GM23338 (cell line): Measurements from ENCODE around the gene MEST.

Experiments used
- CREB1 ChIP-seq: fragments of 250-450 bp; sonication (Bioruptor Pico); IDR thresholded peaks from 2 replicates; pipeline ENCODE4 v1.5.0; 2020; ENCODE audit warnings: low read depth, mild to moderate bottlenecking, moderate library complexity
- CTCF ChIP-seq, 2 experiments: fragments of 200-600 bp in 1 of 2; sonication (generic) in 1 of 2; conservative IDR thresholded peaks; 2 replicates each; pipeline versions ENCODE4 v1.5.1 to v1.6.1; 2016 to 2017; ENCODE audit warnings: antibody characterized with exemption in 2 of 2, low read depth in 2 of 2, mild to moderate bottlenecking in 2 of 2, moderate library complexity in 1 of 2
- EZH2 ChIP-seq: fragments of 200-600 bp; sonication (generic); IDR thresholded peaks from one replicate; pipeline ENCODE4 v1.8.0; 2017; ENCODE audit warnings: antibody characterized with exemption, mild to moderate bottlenecking, low read depth; ENCODE audit not compliant: unreplicated experiment
- EZH2phosphoT487 ChIP-seq: fragments of 200-600 bp; sonication (generic); IDR thresholded peaks from one replicate; pipeline ENCODE4 v1.8.1; 2018; ENCODE audit warnings: antibody characterized with exemption; ENCODE audit not compliant: unreplicated experiment
- JUNB ChIP-seq: IDR thresholded peaks from one replicate; pipeline ENCODE4 v1.6.1; 2016; ENCODE audit warnings: antibody characterized with exemption; ENCODE audit not compliant: unreplicated experiment
- NANOG ChIP-seq: IDR thresholded peaks from 2 replicates; pipeline ENCODE4 v1.6.1; 2016; ENCODE audit warnings: antibody characterized with exemption, borderline replicate concordance
- POLR2AphosphoS5 ChIP-seq: IDR thresholded peaks from 2 replicates; pipeline ENCODE4 v1.6.1; 2016; ENCODE audit warnings: antibody characterized with exemption, low read depth
- STAT1 ChIP-seq: IDR thresholded peaks from one replicate; pipeline ENCODE4 v1.6.1; 2016; ENCODE audit warnings: antibody characterized with exemption; ENCODE audit not compliant: unreplicated experiment
- ZNF331 ChIP-seq: fragments of 250-450 bp; sonication (Bioruptor Pico); IDR thresholded peaks from 2 replicates; pipeline ENCODE4 v1.5.0; 2020; ENCODE audit warnings: low read depth, mild to moderate bottlenecking, moderate library complexity
- ZNF462 ChIP-seq: fragments of 250-450 bp; sonication (Bioruptor Pico); IDR thresholded peaks from 2 replicates; pipeline ENCODE4 v1.5.0; 2020; ENCODE audit warnings: mild to moderate bottlenecking, moderate library complexity
- TF ChIP-seq, protein P1 (sequence below): IDR thresholded peaks from one replicate; pipeline ENCODE4 v1.6.1; 2018; ENCODE audit warnings: antibody characterized with exemption; ENCODE audit not compliant: unreplicated experiment
- TF ChIP-seq, protein P2 (sequence below): IDR thresholded peaks from 2 replicates; pipeline ENCODE4 v1.6.1; 2016; ENCODE audit warnings: antibody characterized with exemption

DNA sequence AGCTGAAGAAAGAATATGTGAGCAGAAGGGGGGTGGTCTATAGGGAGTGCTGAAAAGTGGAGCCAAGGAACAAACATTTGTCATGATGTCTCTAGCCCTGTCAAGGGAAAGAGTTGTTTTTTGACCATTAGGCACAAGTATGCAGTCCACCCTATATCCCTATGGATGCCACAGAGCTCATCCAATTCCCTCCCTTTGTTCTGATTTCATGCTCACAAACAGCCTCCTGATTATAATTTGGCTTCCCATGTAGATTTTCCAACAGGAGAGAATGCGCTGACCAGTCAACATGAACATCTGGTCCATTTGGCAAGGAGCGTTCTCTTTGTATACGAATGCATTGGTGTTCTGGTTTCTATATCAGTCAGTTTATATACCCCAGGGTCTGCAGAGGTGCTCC lies 38.9 kb upstream of the MEST start:
- TF ChIP-seq CTCF (conservative IDR thresholded peaks at IDR 0.05; ENCODE audit: low read depth in 2 of 2) (no peak), EZH2phosphoT487 (no peak), EZH2 (no peak), JUNB (no peak), POLR2AphosphoS5 (no peak), CREB1 (CRISPR knock-in tag) (no peak), STAT1 (no peak), ZNF462 (no peak), NANOG (no peak), ZNF331 (CRISPR knock-in tag) (no peak)
- TF ChIP-seq, protein P1, sequence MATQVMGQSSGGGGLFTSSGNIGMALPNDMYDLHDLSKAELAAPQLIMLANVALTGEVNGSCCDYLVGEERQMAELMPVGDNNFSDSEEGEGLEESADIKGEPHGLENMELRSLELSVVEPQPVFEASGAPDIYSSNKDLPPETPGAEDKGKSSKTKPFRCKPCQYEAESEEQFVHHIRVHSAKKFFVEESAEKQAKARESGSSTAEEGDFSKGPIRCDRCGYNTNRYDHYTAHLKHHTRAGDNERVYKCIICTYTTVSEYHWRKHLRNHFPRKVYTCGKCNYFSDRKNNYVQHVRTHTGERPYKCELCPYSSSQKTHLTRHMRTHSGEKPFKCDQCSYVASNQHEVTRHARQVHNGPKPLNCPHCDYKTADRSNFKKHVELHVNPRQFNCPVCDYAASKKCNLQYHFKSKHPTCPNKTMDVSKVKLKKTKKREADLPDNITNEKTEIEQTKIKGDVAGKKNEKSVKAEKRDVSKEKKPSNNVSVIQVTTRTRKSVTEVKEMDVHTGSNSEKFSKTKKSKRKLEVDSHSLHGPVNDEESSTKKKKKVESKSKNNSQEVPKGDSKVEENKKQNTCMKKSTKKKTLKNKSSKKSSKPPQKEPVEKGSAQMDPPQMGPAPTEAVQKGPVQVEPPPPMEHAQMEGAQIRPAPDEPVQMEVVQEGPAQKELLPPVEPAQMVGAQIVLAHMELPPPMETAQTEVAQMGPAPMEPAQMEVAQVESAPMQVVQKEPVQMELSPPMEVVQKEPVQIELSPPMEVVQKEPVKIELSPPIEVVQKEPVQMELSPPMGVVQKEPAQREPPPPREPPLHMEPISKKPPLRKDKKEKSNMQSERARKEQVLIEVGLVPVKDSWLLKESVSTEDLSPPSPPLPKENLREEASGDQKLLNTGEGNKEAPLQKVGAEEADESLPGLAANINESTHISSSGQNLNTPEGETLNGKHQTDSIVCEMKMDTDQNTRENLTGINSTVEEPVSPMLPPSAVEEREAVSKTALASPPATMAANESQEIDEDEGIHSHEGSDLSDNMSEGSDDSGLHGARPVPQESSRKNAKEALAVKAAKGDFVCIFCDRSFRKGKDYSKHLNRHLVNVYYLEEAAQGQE: no peak
- TF ChIP-seq, protein P2, sequence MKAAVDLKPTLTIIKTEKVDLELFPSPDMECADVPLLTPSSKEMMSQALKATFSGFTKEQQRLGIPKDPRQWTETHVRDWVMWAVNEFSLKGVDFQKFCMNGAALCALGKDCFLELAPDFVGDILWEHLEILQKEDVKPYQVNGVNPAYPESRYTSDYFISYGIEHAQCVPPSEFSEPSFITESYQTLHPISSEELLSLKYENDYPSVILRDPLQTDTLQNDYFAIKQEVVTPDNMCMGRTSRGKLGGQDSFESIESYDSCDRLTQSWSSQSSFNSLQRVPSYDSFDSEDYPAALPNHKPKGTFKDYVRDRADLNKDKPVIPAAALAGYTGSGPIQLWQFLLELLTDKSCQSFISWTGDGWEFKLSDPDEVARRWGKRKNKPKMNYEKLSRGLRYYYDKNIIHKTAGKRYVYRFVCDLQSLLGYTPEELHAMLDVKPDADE: no peak
